Panc1 (cell line): ENCODE data around the gene KIAA2012. TPM values are rescaled to one million over a fixed set of nuclear protein-coding genes. Genes with fewer than 3 reads are reported as not detected.

ENCODE experiments used
- ATAC-seq: fragments of 200-7000 bp; cut with Tn5 transposase; 2 replicates; pipeline ENCODE4 v1.9.1; 2020; ENCODE audit warnings: mild to moderate bottlenecking, moderate library complexity
- BruUV-seq: library from RNA; stranded (reverse); fragments of 400-500 nt; replicated peaks from 2 replicates; lab custom pipeline; 2021; lab: Mats Ljungman, UMichigan
- CTCF ChIA-PET: fragments of 300-600 bp; sonication (Branson Sonifier 250); formaldehyde crosslinking; loops from one replicate; lab custom pipeline; 2022; ENCODE audit warnings: antibody characterized with exemption; lab: Charles Lee
- POLR2A ChIA-PET: fragments of 300-600 bp; sonication (Branson Sonifier 250); formaldehyde crosslinking; loops from one replicate; lab custom pipeline; 2022; ENCODE audit warnings: antibody characterized with exemption; lab: Charles Lee
- DNase-seq: peaks from one replicate; pipeline ENCODE4 v3.0.0-alpha.2; 2010; ENCODE audit warnings: low read depth, low spot score
- H3K27ac ChIP-seq: 2 replicates; pipeline ENCODE4 v1.5.1; 2011; ENCODE audit warnings: mild to moderate bottlenecking, low read length, inconsistent platforms
- H3K27me3 ChIP-seq: fragments of 200-500 bp; sonication (Bioruptor generic); 2 replicates; pipeline ENCODE4 v1.6.0; 2014; ENCODE audit warnings: low read length, inconsistent platforms; ENCODE audit not compliant: control insufficient read depth, insufficient read depth
- H3K36me3 ChIP-seq: fragments of 200-500 bp; sonication (Bioruptor generic); 2 replicates; pipeline ENCODE4 v1.5.1; 2014; ENCODE audit warnings: inconsistent platforms, mild to moderate bottlenecking, low read length, moderate library complexity; ENCODE audit not compliant: control insufficient read depth, insufficient read depth
- H3K4me1 ChIP-seq: 2 replicates; pipeline ENCODE4 v1.5.1; 2011; ENCODE audit warnings: inconsistent platforms, mild to moderate bottlenecking, low read length, moderate library complexity; ENCODE audit not compliant: control insufficient read depth, insufficient read depth
- H3K4me3 ChIP-seq, 2 experiments: 2 replicates each; pipeline ENCODE4 v1.5.1; 2011 to 2012; ENCODE audit warnings: low read depth in 2 of 2, low read length in 2 of 2, mild to moderate bottlenecking in 2 of 2, inconsistent platforms in 1 of 2, moderate library complexity in 1 of 2
- H3K9me3 ChIP-seq: fragments of 200-500 bp; sonication (Bioruptor generic); 2 replicates; pipeline ENCODE4 v1.5.1; 2014; ENCODE audit warnings: low read depth, mild to moderate bottlenecking, inconsistent platforms, low read length, moderate library complexity; ENCODE audit not compliant: control insufficient read depth, insufficient read depth
- POLR2AphosphoS5 ChIP-seq: IDR thresholded peaks from 2 replicates; pipeline ENCODE4 v1.6.1; 2012; ENCODE audit warnings: mild to moderate bottlenecking, low read depth, low read length, moderate library complexity
- REST ChIP-seq, 2 experiments: IDR thresholded peaks; 2 replicates each; pipeline ENCODE4 v1.6.1; 2011 to 2012; ENCODE audit warnings: low read depth in 2 of 2, control low read depth in 1 of 2, low read length in 1 of 2, mild to moderate bottlenecking in 1 of 2, moderate library complexity in 1 of 2; ENCODE audit not compliant: insufficient read depth in 1 of 2
- SIN3A ChIP-seq: IDR thresholded peaks from 2 replicates; pipeline ENCODE4 v1.6.1; 2012; ENCODE audit warnings: low read depth, mild to moderate bottlenecking, low read length, moderate library complexity, borderline replicate concordance; ENCODE audit not compliant: insufficient read depth
- TCF7L2 ChIP-seq: IDR thresholded peaks from 2 replicates; pipeline ENCODE4 v1.6.1; 2011; ENCODE audit warnings: mild to moderate bottlenecking, low read depth, low read length, inconsistent platforms
- in situ Hi-C: cut with HindIII; loops from 2 replicates; pipeline ENCODE4 v1.10.0; 2016; ENCODE audit warnings: low sequenced_read_pairs, low pct_unique_long_range_greater_than_20kb
- intact Hi-C: fragments of 100-400 bp; cut with micrococcal nuclease; formaldehyde crosslinking; loops from one replicate; pipeline ENCODE4 v1.10.0; 2022; ENCODE audit not compliant: unreplicated experiment
- total RNA-seq: library from RNA; stranded (reverse); gene quantifications from one replicate; pipeline ENCODE4 v1.2.1, GENCODE V29; 2021; ENCODE audit not compliant: unreplicated experiment
- TF ChIP-seq, protein P1 (sequence below): fragments of 450-650 bp; IDR thresholded peaks from 2 replicates; pipeline ENCODE4 v1.5.1; 2017; ENCODE audit warnings: mild to moderate bottlenecking

Gene KIAA2012
- total RNA-seq, 1 experiment from 2014 or later, result not detected

GRCh38 chr2:202036601-202037037 lies 36.4 kb upstream of the KIAA2012 start:
- CTCF ChIA-PET, result no interaction called here

GRCh38 chr2:202037086-202037485 lies 36.0 kb upstream of the KIAA2012 start:
- Histone ChIP-seq H3K36me3 (no peaks in the 10 kb centered on the region; the same call in 1 of the 2 replicates), H3K9me3 (no peaks in the 10 kb centered on the region), H3K27me3 (no peaks in the 10 kb centered on the region), H3K4me3 (peak overlapping the region; percentile 38 to 65), H3K4me1 (peaks cover 40% of the 10 kb centered on the region), H3K27ac (peak overlapping the region; percentile 76)
- BruUV-seq, result TSS peak; percentile 82
- in situ Hi-C loops, result no loop called here
- CTCF ChIA-PET, result no interaction called here
- intact Hi-C loops, result loop anchor here (10.0 kb wide), 2 partner anchors 172 to 242 kb away; no protein-coding TSS in a partner anchor
- no peak for DNase-seq
- no peak for ATAC-seq
- POLR2A ChIA-PET, result no interaction called here
- TF ChIP-seq SIN3A (no peak), POLR2AphosphoS5 (no peak), REST (IDR thresholded peaks at IDR 0.05; ENCODE audit: insufficient read depth in 1 of 2, low read depth in 2 of 2, low read length in 1 of 2) (no peak), TCF7L2 (no peak)
- TF ChIP-seq, protein P1, sequence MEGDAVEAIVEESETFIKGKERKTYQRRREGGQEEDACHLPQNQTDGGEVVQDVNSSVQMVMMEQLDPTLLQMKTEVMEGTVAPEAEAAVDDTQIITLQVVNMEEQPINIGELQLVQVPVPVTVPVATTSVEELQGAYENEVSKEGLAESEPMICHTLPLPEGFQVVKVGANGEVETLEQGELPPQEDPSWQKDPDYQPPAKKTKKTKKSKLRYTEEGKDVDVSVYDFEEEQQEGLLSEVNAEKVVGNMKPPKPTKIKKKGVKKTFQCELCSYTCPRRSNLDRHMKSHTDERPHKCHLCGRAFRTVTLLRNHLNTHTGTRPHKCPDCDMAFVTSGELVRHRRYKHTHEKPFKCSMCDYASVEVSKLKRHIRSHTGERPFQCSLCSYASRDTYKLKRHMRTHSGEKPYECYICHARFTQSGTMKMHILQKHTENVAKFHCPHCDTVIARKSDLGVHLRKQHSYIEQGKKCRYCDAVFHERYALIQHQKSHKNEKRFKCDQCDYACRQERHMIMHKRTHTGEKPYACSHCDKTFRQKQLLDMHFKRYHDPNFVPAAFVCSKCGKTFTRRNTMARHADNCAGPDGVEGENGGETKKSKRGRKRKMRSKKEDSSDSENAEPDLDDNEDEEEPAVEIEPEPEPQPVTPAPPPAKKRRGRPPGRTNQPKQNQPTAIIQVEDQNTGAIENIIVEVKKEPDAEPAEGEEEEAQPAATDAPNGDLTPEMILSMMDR, result no peak

More at GRCh38 chr2:202036601-202037037, 36.4 kb upstream of the KIAA2012 start:
- Histone ChIP-seq H3K4me3 (peak overlapping the region; percentile 38 to 65), H3K27me3 (no peaks in the 10 kb centered on the region), H3K4me1 (peaks cover 40% of the 10 kb centered on the region), H3K36me3 (no peaks in the 10 kb centered on the region; the same call in 1 of the 2 replicates), H3K27ac (peak overlapping the region; percentile 76), H3K9me3 (no peaks in the 10 kb centered on the region)
- no TSS peak for BruUV-seq
- no peak for ATAC-seq
- no peak for DNase-seq
- in situ Hi-C loops, result no loop called here
- TF ChIP-seq REST (IDR thresholded peaks at IDR 0.05; ENCODE audit: insufficient read depth in 1 of 2, low read depth in 2 of 2, low read length in 1 of 2), result no peak
- TF ChIP-seq SIN3A, result no peak
- no peak for TF ChIP-seq TCF7L2
- no peak; the same call in 1 of the 2 replicates for TF ChIP-seq POLR2AphosphoS5
- TF ChIP-seq, protein P1, result no peak
- intact Hi-C loops, result loop anchor here (10.0 kb wide), 2 partner anchors 172 to 242 kb away; no protein-coding TSS in a partner anchor
- POLR2A ChIA-PET, result no interaction called here
